Activated CD4-positive, alpha-beta T cell treated with anti-CD3 and anti-CD28 coated beads, Interleukin-2, amount 50 U/mL, for 4 hours (primary cell): Measurements from ENCODE around the gene IFNA4.
A peak's percentile ranks its signal among the peaks of the same experiment; 100 is the strongest.
"Not testable (repeated sequence)": the region's sequence is repeated elsewhere in the genome, so short reads cannot be mapped to it uniquely, and the experiment has no call there.

ENCODE experiments used
- DNase-seq, 2 experiments: peaks; one replicate each; pipeline ENCODE4 v3.0.0-alpha.2; 2020

Gene IFNA4

GRCh38 chr9:21187487-21187886, at the start of gene IFNA4:
TSS of gene IFNA4 (minus strand) at chr9:21187587. CDS start at chr9:21187531, 56 bp downstream.
- DNase-seq = not testable (repeated sequence)

DNA sequence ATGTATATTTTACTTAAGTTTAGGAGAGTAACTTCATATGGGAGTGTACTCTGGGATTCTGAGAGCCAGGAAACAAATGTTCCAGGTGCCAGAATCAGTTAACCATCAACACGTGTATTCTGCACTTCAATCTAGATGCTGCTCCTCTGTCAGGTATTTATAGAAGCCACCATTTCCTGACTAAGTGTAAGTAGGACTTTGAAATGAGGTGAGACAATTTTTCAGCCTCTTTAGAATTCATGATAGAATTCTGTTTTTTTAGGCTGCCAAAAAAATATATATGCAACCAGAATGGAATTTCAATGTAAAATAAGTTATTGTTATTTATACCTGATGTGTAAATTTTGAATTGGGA, 49.0 kb upstream of the IFNA4 start:
- not testable (repeated sequence) for DNase-seq

DNA sequence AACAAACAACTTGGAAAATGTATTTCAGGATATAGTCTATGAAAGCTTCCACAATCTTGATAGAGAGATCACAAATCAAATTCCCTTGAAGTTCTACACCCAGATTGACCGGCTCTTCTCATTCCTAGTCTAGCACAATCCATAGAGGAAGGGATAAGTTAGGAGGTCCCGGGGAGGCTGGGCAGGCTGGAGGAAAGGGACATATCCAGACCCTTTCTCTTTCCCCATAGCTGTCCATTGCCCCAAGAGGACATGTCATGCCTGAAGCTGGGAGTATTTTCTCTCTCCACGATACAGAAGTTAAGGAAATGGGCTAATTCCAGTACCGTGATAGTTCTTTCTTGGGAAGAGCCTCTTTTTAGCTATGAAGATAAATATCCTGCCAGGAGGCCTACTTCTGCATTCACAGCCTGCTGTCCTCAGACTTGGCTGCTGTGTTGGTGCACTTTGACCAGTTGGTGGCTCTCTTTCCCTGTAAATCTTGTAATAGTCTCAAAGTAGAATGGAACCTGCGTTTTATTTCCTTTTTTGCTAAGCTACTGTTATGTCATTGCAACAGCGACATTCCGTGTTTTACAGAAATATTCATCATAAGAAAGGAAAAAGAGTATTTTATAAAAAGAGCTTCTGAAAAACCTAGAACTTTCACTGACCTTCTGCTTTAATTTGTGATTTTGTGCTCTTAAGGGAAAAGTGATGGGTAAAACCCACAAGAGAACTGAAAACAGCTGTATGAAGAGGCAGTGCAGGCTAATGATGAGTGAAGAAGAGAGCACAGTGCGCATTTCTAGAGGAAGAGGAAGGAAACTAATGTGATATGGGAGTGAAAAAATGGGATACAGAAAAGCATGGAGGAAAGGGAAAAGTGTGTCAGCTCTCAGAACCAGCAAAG, 48.3 kb upstream of the IFNA4 start:
- DNase-seq = not testable (repeated sequence)

DNA sequence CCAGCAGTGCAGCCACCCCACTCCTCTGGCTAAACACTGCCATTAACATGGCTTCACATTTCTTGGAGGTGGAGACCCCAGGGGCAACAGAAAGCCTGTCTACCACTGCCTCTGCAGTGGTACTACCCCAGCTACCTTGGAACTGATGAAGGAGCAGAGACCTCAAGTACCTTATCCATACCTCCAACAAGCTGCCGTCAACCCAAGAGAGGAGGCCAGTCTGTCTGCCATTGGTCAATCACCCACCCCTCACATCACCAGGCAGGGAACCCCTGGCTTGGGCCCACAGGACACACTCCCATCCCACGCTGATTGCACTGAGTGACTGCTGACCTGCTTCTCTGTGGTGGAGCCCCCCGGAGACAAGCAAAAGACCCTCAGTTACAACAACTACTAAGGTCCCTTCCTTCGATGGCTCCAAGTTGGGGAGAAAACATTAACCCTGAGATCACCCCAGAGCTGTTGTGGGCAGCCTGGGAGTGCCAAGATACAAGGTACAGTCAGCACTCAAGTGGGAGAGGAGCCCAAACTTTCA, 46.8 kb upstream of the IFNA4 start:
- no peak for DNase-seq

- no peak for DNase-seq
Observed at GRCh38 chr9:21233258-21233657, 45.9 kb upstream of the IFNA4 start.

GRCh38 chr9:21228122-21228521, 40.7 kb upstream of the IFNA4 start, which contains the start of gene IFNA17:
TSS of gene IFNA17 (minus strand) at chr9:21228222. CDS start at chr9:21228173, 49 bp downstream.
- DNase-seq = no peak

GRCh38 chr9:21217211-21217610, 29.8 kb upstream of the IFNA4 start, which contains the start of gene IFNA16:
TSS of gene IFNA16 (minus strand) at chr9:21217311. CDS start at chr9:21217305, 6 bp downstream.
- DNase-seq = not testable (repeated sequence)

GRCh38 chr9:21213411-21214326, 26.3 kb upstream of the IFNA4 start:
- DNase-seq = not testable (repeated sequence)

DNA sequence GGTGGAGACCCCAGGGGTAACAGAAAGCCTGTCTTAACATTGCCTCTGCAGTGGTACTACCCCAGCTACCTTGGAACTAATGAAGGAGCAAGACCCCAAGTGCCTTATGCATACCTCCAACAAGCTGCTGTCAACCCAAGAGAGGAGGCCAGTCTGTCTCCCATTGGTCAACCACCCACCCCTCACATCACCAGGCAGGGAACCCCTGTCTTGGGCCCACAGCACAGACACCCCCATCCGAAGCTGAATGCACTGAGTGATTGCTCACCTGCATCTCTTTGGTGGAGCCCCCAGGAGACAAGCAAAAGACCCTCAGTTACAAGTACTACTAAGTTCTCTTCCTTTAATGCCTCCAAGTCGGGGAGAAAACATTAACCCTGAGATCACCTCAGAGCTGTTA, 24.8 kb upstream of the IFNA4 start:
- DNase-seq = not testable (repeated sequence)

DNA sequence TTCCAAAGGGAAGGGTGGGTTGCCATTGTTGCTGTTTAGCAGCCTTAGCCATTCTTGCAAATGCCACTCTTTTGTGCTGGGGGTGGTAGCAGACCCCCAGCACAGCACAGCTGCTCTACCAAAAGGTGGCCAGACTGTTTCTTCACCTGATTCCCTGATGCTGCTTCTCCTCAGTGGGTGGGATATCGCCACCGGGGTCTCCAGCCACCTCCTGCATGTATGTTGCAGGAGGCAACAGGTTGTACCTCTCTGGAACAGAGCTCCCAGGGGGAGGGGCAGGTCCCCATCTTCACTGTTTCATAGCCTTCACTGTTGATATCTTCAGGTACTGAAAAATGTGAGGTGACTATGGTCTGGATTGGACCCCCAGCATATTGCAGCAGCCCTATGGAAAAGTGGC, 23.4 kb upstream of the IFNA4 start:
- not testable (repeated sequence) for DNase-seq

GRCh38 chr9:21210311-21210710, 22.9 kb upstream of the IFNA4 start:
- DNase-seq = no peak

DNA sequence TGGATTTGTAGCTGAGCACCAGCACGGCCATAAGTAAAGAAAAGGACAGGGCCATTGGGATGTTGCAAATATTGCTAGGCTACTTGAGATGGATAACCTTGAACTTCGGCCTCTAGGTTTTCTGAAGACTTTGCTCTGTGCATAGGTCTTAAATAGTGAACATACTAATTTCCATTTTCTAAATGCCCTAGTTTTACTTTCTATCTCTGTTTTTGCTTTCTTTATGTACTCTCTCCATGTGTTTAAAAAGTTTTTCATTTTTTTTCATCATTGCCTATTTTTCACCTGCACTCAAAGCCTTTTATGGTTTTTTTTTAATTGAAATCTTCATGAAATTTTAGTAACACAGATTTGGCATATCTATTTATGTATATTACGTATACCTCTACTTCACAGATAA, 19.7 kb upstream of the IFNA4 start, which contains the start of gene IFNA10:
Gene IFNA10 (minus strand): TSS at position 101 of the 400 bp plus-strand sequence. CDS start 46 bp downstream, at position 55.
- DNase-seq = not testable (repeated sequence)

DNA sequence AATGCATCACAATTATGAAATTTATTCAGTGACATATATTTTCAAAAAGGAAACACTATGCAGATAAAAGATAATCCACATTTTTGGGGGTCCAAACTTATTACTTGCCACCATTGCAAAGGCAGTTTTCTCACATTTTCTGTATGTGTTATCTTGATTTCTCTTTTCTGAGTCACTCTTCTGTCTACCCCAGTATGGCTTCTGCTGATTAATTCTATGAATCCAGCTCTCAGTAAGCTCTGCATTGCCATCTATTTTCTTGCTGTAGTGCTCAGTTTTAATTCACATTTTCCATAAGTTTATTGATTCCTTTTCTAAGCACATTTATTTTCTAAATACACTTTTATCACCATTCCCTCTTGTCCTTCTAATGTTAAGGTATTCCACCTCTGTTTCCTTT, 17.8 kb upstream of the IFNA4 start:
- no peak for DNase-seq

DNA sequence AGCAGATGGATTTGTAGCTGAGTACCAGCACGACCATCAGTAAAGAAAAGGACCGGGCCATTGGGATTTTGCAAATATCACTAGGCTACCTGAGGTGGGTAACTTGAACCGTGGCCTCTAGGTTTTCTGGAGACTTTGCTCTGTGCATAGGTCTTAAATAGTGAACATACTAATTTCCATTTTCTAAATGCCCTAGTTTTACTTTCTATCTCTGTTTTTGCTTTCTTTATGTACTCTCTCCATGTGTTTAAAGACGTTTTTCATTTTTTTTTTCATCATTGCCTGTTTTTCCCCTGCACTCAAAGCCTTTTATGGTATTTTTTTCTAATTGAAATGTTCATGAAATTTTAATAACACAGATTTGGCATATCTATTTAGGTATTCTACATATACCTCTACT, 14.7 kb upstream of the IFNA4 start, which contains the start of gene IFNA7:
Gene IFNA7 (minus strand): TSS at position 101 of the 400 bp plus-strand sequence. CDS start 40 bp downstream, at position 61.
- DNase-seq = not testable (repeated sequence)

GRCh38 chr9:21194867-21195776, 7.7 kb upstream of the IFNA4 start:
- peak in 1 of 2 experiments; percentile 15 for DNase-seq

DNA sequence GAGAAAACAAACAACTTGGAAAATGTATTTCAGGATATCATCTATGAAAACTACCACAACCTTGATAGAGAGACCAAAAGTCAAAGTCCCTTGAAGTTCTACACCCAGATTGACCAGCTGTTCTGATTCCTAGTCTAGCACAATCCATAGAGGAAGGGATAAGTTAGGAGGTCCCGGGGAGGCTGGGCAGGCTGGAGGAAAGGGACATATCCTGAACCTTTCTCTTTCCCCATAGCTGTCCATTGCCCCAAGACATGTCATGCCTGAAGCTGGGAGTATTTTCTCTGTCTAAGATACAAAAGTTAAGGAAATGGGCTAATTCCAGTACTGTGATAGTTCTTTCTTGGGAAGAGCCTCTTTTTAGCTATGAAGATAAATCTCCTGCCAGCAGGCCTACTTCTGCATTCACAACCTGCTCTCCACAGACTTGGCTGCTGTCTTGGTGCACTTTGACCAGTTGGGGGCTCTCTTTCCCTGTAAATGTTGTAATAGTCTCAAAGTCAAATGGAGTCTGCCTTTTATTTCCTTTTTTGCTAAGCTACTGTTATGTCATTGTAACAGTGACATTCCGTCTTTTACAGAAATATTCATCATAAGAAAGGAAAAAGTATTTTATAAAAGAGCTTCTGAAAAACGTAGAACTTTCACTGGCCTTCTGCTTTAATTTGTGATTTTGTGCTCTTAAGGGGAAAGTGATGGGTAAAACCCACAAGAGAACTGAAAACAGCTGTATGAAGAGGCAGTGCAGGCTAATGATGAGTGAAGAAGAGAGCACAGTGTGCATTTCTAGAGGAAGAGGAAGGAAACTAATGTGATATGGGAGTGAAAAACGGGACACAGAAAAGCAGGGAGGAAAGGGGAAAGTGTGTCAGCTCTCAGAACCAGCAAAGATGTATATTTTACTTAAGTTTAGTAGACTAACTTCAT, 4.3 kb downstream of the IFNA4 start:
- DNase-seq = peak in 1 of 2 experiments; percentile 4

GRCh38 chr9:21174671-21175070, 12.7 kb downstream of the IFNA4 start:
- no peak for DNase-seq

DNA sequence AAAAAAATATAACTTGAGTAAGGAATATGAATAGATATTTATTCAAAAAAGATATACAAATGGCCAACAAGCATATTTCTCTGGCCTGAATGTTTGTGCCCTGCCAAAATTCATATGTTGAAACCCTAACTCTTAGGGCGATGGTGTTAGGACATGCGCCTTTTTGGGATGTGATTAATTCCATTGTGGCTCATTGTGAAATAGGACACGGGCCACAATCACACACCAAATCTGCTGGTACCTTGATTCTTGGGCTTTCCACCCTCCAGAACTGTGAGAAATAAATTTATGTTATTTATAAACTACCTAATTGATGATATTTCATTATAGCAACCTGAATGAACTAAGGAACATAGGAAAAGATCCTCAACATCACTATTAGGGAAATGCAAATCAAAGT, 15.2 kb downstream of the IFNA4 start:
- no peak for DNase-seq

GRCh38 chr9:21171351-21171750, 16.0 kb downstream of the IFNA4 start:
- DNase-seq = no peak

GRCh38 chr9:21166560-21166959, 20.8 kb downstream of the IFNA4 start, which contains the start of gene IFNA21:
TSS of gene IFNA21 (minus strand) at chr9:21166660. CDS start at chr9:21166612, 48 bp downstream.
- DNase-seq = not testable (repeated sequence)
